GM21576 (cell line): ENCODE measurements around the gene CHST9.
"Not testable (repeated sequence)": the region's sequence is repeated elsewhere in the genome, so short reads cannot be mapped to it uniquely, and the experiment has no call there.

ENCODE experiments used
- ATAC-seq: cut with Tn5 transposase; IDR thresholded peaks from one replicate; pipeline ENCODE4 v1.9.1; 2021; ENCODE audit warnings: mild to moderate bottlenecking, moderate library complexity; ENCODE audit not compliant: unreplicated experiment

CHST9 gene

DNA sequence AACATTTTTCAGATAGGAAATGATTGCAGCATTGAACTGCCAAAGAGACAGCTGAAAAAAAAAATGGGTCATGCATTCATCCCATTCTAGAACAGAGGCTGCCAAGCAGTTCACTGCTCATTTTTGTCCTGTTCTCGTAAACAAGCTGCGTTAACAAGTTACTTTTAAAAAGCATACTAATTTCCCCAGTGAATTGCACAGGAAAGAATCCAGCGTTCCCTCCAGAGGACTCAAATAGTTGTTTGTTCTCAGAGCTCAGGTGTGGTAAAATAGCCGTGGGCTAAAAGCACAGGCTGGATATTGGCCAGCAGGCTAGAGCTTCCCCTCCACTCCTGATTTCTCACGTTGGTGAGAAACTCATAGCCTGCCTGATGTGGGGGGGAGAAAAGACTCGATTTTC, 243.5 kb downstream of the CHST9 start:
- ATAC-seq = no peak

GRCh38 chr18:26940744-26941398, 244.2 kb downstream of the CHST9 start:
- no peak for ATAC-seq

DNA sequence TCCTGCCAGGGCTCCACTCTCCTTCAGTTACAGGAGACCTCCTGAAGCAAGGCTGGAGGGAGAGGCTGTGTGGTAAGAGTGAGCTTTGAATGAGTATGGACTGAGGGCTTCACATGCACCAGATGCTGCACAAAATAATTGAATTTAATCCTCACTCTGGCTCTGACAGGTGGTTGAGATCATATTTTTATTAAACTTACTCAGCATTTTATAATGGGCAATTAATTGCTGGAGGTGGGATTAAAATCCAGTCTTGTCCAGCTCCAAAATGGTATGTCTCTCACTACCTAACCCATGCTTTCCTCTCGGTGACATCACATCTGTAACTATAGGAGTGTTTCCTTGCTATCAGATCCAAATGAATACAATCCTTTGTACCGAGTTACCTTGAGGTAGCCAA, 253.4 kb downstream of the CHST9 start:
- no peak for ATAC-seq

GRCh38 chr18:26930630-26931029, 254.5 kb downstream of the CHST9 start:
- no peak for ATAC-seq

GRCh38 chr18:26928670-26929313, 256.3 kb downstream of the CHST9 start:
- no peak for ATAC-seq

DNA sequence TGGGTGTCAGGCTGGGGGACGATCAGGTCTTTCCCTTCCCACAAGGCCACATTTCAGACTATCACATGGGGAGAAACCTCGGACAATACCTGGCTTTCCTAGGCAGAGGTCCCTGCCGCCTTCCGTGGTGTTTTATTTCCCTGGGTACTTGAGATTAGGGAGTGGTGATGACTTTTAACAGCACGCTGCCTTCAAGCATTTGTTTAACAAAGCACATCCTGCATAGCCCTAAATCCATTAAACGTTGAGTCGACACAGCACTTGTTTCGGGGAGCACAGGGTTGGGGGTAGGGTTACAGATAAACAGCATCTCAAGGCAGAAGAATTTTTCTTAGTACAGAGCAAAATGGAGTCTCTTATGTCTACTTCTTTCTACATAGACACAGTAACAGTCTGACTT, 257.3 kb downstream of the CHST9 start:
- not testable (repeated sequence) for ATAC-seq

DNA sequence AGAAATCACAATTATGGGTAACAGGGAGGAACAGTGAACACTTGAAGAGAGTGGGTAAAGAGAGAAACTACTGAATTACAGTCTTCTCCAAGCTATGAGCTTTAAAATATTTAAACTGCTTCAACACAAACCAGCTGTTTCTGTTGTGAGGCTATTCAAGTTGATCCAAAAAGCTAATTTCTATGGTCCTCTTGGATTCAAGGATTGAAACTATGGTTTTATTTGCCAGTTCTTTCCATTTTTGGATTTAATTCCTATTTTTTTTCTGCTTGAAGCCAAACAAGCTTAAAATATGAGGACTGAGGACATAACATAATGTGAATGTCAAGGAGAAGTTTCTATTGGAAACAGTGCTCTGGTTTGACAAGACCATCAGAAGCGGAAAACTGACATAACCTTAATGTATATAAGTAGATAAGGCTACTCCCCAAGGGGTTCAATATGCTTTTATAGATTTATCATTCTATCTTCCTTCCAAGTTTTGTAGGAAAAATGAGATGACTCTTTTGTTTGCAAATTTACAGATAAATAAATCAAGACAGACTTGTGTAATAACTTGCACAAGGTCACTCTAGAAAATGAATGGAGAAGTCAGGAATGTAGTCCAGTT, 258.9 kb downstream of the CHST9 start:
- ATAC-seq = no peak

DNA sequence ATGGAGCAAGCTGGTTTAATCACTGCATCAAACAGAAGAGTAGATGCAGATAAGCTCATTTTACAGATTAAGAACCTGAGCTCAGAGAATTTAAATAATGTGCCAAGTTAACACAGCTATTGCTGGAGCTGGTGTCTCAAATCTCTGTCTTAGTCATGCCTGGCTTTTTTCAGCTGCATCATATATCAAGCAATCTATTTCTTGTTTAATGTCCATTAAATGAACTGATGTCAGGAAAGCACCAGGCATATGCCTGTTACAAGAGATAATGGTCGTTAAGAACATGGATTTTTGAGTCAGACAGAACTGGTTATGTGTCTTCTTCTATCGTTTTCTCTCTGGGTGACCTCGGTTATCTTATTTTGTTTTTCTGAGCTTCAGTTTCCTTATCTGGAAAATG, 259.8 kb downstream of the CHST9 start:
- no peak for ATAC-seq

DNA sequence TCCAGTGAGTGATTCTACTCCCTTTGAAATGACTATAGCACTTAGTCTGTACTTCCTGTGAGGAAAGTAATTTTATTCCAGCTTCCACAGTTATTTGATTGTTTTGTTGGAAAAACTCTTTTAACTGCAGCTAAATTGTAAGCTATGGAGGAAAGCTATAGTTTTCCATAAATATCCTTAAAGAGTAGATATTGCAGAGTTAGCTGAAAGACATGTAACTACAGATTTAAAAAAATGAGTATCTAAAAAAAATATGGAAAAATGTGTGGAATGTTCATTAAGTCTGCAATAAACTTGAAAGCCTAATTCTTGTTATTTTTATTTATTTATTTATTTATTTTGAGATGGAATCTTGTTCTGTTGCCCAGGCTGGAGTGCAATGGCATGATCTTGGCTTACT, 262.8 kb downstream of the CHST9 start:
- ATAC-seq = no peak

DNA sequence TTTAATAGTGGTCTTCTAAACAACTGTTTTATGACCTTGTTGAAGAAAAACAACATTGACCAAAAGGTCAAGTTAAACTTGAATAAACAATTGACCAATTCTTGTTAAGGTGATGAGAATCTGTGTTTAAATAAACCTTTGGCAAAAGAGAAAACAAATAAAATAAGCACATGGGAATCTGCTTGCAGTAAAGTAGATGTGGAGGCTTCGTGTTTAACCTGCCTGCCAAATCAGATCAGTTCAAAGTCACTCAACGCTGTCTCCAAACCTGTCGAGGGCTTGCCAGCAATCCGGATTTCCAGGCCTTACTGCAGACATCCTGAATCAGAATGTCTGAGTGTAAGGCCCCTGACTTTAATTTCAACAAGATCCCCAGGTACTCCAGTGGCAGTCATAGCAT, 264.5 kb downstream of the CHST9 start:
- no peak for ATAC-seq

DNA sequence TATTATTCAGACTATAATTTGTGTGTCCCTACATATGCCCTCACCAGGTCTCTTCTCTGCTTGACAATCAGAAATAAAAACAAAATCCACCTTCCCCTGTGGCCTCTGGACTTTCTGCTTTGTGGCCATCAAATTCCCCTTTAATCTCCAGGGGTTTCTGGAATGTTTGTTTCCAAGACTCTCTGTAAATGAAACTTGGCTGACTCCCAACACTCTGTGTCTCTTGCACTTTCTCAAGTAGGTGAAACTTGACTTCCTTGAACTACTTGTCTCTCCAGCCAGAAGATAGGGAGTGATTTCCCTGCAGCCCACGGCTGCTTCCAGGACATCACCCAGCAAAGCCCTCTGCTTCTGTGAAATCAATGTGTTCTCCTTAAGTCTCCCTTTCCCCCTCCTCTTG, 265.5 kb downstream of the CHST9 start:
- no peak for ATAC-seq

DNA sequence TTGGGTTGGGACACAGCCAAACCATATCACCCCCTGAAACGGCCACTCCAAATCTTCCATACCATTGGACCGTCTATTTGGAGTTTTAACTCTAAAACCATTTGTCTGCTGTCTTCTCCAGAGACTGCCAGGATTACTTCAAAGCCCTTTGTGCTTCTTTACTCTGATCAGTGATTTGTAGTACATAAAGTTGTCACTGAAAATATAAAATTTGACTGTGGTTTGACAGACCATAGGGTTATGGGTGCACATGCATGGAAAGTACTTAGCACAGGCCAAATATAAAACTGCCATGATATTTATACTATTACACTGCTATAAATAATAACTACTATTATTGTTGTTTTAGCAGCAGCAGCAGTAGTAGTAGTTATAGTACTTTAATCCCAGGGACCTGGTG, 265.9 kb downstream of the CHST9 start:
- no peak for ATAC-seq

DNA sequence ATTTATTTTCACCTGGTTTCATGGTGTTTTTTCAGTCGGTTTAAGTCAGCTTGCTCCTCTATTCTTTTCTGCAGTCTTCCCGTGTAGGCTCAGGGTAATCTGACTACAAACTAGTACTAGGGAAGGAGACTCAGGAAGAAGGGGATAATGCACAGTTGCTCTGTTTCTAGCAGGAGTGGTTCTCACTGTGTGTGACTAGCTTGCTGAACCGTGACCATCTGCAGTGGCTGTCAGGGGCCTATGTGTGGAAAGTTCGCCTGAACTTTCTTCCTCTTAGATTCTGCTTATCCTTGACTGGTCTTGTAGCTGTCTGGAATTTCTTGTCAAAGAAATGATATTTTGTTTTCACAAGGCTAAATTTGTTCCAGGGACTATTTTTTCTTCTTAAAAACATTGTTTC, 273.3 kb downstream of the CHST9 start:
- no peak for ATAC-seq

GRCh38 chr18:26909599-26910290, 275.4 kb downstream of the CHST9 start:
- ATAC-seq = no peak

DNA sequence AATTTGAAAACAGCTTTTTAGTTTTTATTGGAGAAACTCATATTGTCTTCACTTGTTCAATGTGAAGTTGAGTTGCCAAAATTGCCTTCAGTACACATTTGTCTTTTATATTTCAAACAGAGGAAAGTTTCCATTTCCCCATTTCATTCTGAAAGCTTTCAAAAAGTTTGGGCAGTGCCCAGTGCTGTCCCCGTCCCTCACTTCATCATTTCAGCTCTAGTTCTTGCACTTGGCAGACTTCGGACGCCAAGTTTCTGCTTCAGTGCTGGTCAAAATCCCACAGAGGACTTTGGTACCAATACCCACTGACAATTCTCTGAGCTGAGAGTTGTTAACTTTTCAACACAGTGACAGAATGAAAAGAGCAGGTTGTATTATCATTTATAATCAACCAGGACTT, 276.2 kb downstream of the CHST9 start:
- no peak for ATAC-seq

DNA sequence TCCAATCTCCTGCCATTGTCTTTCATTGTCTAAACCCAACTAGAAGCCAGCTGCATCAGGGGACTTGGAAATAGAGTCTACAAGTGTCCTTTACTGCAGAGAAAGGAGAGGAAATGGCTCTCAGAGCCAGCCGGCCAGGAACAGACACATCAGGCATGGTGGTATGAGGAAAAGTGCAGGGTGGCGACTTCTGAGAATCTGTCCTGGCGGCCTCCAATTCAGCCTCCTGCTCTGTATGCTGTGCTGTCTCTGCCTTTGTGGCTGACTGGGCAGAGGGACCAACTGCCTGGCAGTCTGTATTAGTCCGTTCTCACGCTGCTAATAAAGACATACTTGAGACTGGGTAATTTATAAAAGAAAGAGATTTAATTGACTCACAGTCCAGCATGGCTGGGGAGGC, 282.8 kb downstream of the CHST9 start:
- ATAC-seq = no peak

- ATAC-seq = no peak
These were observed 284.1 kb downstream of the CHST9 start for GRCh38 chr18:26901020-26901419.

DNA sequence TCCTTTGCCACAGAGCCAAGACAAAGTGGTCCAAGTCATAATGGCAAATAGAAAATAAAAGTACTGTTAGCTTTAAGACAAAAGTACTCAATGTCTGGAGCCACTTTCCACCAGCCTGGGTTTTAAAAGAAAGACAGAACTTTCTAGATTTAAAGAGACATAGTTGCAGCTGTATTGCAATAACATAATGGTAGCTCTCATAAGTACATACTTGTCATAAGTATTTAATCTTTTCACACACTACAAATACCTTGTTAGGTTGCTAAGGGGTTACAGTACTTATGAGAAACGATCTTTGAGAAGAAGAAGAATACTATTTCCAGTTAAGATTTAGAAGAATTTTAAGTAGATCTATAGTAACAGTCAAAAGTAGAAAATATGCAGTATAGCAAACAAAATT, 290.7 kb downstream of the CHST9 start:
- ATAC-seq = no peak

DNA sequence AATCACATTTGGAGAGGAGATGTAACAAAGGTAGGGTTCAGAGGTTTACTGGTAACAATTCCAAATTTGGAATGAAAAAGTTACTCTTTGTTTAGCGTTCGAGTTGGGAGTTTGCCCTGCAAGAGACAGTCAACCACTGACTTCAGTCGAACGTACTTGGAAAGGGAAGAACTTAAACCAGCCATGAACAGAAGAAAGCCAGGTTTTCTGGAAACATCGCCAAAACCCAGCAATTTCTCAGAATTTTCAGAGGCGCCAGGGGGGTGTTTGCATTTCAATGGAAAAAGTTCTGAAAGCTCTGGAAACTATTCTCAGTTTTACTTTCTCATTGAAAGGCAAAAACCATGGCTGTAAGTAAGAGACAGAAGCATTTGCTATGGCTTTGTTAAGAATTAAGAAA, 291.1 kb downstream of the CHST9 start:
- ATAC-seq = no peak

- no peak for ATAC-seq
These were observed 296.8 kb downstream of the CHST9 start for GRCh38 chr18:26888259-26888658.

- ATAC-seq = no peak
These were observed 310.0 kb downstream of the CHST9 start for GRCh38 chr18:26875040-26875654.

GRCh38 chr18:26874283-26874682, 310.8 kb downstream of the CHST9 start:
- no peak for ATAC-seq
